K562 (cell line): ENCODE measurements around the gene ME3.

Experiments
- CTCF ChIP-seq, 3 experiments: IDR thresholded peaks in 2 of 3; conservative IDR thresholded peaks in 1 of 3; 2 replicates each; pipeline ENCODE4 v1.5.1; 2011 to 2012; ENCODE audit warnings: low read length in 3 of 3, mild to moderate bottlenecking in 3 of 3, control low read depth in 2 of 3, improper control_type of control experiment in 1 of 3, inconsistent platforms in 1 of 3, low read depth in 1 of 3, mixed read lengths in 1 of 3, moderate library complexity in 1 of 3; ENCODE audit not compliant: insufficient read depth in 2 of 3
- E4F1 ChIP-seq: fragments of 250-450 bp; sonication (Bioruptor Pico); IDR thresholded peaks from 2 replicates; pipeline ENCODE4 v1.5.0; 2021; ENCODE audit warnings: mild to moderate bottlenecking, borderline replicate concordance
- FOXJ3 ChIP-seq: sonication (generic); formaldehyde crosslinking; IDR thresholded peaks from 2 replicates; pipeline ENCODE4 v1.4.0; 2020; ENCODE audit warnings: mild to moderate bottlenecking, missing genetic modification reagents
- MAX ChIP-seq: sonication (generic); formaldehyde crosslinking; IDR thresholded peaks from 2 replicates; pipeline ENCODE4 v1.9.0; 2022; ENCODE audit warnings: mild to moderate bottlenecking, missing genetic modification reagents
- MEF2A ChIP-seq: IDR thresholded peaks from 2 replicates; pipeline ENCODE4 v1.6.1; 2011; ENCODE audit warnings: low read depth, mild to moderate bottlenecking, low read length, moderate library complexity; ENCODE audit not compliant: control insufficient read depth
- PTBP1 ChIP-seq: fragments of 200-400 bp; formaldehyde crosslinking; IDR thresholded peaks from 2 replicates; pipeline ENCODE4 v1.6.1; 2017; ENCODE audit warnings: low read depth, low read length

- TF ChIP-seq PTBP1: no peak
- no peak for TF ChIP-seq CTCF (IDR thresholded peaks at IDR 0.05 in 2 of 3, conservative IDR thresholded peaks at IDR 0.05 in 1 of 3; ENCODE audit: insufficient read depth in 2 of 3, low read depth in 1 of 3, low read length in 3 of 3)
- no peak for TF ChIP-seq E4F1
- no peak for TF ChIP-seq FOXJ3
- TF ChIP-seq MEF2A: no peak
- no peak for TF ChIP-seq MAX (CRISPR knock-in tag)
Observed at GRCh38 chr11:86663761-86664160, 8.7 kb downstream of the ME3 start.
